CD4-positive, alpha-beta T cell treated with Interleukin-15 for 1 hour (primary cell): ENCODE results near the gene ALDH7A1.
"Not testable (repeated sequence)": the region's sequence is repeated elsewhere in the genome, so short reads cannot be mapped to it uniquely, and the experiment has no call there.

Experiments
- DNase-seq: peaks from one replicate; pipeline ENCODE4 v3.0.0-alpha.2; 2020

The ALDH7A1 gene

GRCh38 chr5:126594748-126595485 lies at the start of gene ALDH7A1:
ALDH7A1 (minus strand) TSS chr5:126595219; CDS start chr5:126595198, 21 bp downstream.
- DNase-seq: peak; percentile 45

GRCh38 chr5:126641387-126641786 lies 46.4 kb upstream of the ALDH7A1 start:
- DNase-seq: no peak

GRCh38 chr5:126640866-126641265 lies 45.8 kb upstream of the ALDH7A1 start:
- DNase-seq: no peak

- no peak for DNase-seq
Observed at GRCh38 chr5:126636956-126637355, 41.9 kb upstream of the ALDH7A1 start.

GRCh38 chr5:126635585-126635984 lies 40.6 kb upstream of the ALDH7A1 start:
- no peak for DNase-seq

GRCh38 chr5:126633552-126633951 lies 38.5 kb upstream of the ALDH7A1 start:
- no peak for DNase-seq

- DNase-seq: no peak
Observed at GRCh38 chr5:126631920-126632319, 36.9 kb upstream of the ALDH7A1 start.

- no peak for DNase-seq
Observed at GRCh38 chr5:126628102-126628501, 33.1 kb upstream of the ALDH7A1 start.

- DNase-seq: no peak
Observed at GRCh38 chr5:126624534-126624933, 29.5 kb upstream of the ALDH7A1 start.

- no peak for DNase-seq
Observed at GRCh38 chr5:126619781-126620180, 24.8 kb upstream of the ALDH7A1 start.

GRCh38 chr5:126617603-126618002 lies 22.6 kb upstream of the ALDH7A1 start:
- not testable (repeated sequence) for DNase-seq

- DNase-seq: no peak
Observed at GRCh38 chr5:126615286-126615685, 20.3 kb upstream of the ALDH7A1 start.

GRCh38 chr5:126613941-126614592 lies 19.0 kb upstream of the ALDH7A1 start:
- no peak for DNase-seq

GRCh38 chr5:126610616-126611015 lies 15.6 kb upstream of the ALDH7A1 start:
- DNase-seq: no peak

- no peak for DNase-seq
Observed at GRCh38 chr5:126610160-126610559, 15.1 kb upstream of the ALDH7A1 start.

GRCh38 chr5:126605525-126605924 lies 10.5 kb upstream of the ALDH7A1 start:
- no peak for DNase-seq

GRCh38 chr5:126603402-126603991 lies 8.5 kb upstream of the ALDH7A1 start:
- no peak for DNase-seq

GRCh38 chr5:126600631-126601511 lies 5.9 kb upstream of the ALDH7A1 start, which contains the start of gene PHAX:
PHAX (plus strand) TSS chr5:126600947; CDS start chr5:126600963, 16 bp downstream.
- peak; percentile 74 for DNase-seq

GRCh38 chr5:126599971-126600630 lies 5.1 kb upstream of the ALDH7A1 start:
- DNase-seq: not testable (repeated sequence)

- DNase-seq: no peak
Observed at GRCh38 chr5:126599499-126599898, 4.5 kb upstream of the ALDH7A1 start.

GRCh38 chr5:126597156-126597555 lies 2.1 kb upstream of the ALDH7A1 start:
- no peak for DNase-seq

- no peak for DNase-seq
Observed at GRCh38 chr5:126595486-126596083, 566 bp upstream of the ALDH7A1 start.
